Ovary (tissue), 9 donors: ENCODE measurements around the gene PTPRJ. TPM values are rescaled to one million over a fixed set of nuclear protein-coding genes. Genes with fewer than 3 reads are reported as not detected.

Experiments used
- DNase-seq, 5 donors: peaks; one replicate each; pipeline ENCODE4 v3.0.0-alpha.2; 2019 to 2020
- H3K27ac ChIP-seq, 2 donors: fragments of 200-600 bp; one replicate each; pipeline versions ENCODE4 v1.5.1 to v1.8.0; 2019 to 2022
- H3K27me3 ChIP-seq: fragments of 200-600 bp; one replicate; pipeline ENCODE4 v1.8.0; 2022
- H3K36me3 ChIP-seq: fragments of 200-600 bp; sonication (generic); one replicate; pipeline ENCODE4 v1.5.1; 2019
- H3K4me1 ChIP-seq: one replicate; pipeline ENCODE4 v1.8.1; 2013; ENCODE audit warnings: mild to moderate bottlenecking, moderate library complexity; ENCODE audit not compliant: insufficient read depth
- H3K4me3 ChIP-seq: fragments of 200-600 bp; sonication (generic); one replicate; pipeline ENCODE4 v1.5.1; 2017
- H3K9me3 ChIP-seq, 2 donors: fragments of 200-600 bp in 1 of 2; sonication (generic) in 1 of 2; one replicate each; pipeline versions ENCODE4 v1.5.1 to v1.8.1; 2013 to 2019; ENCODE audit warnings: mild to moderate bottlenecking in 1 of 2, moderate library complexity in 1 of 2
- CTCF ChIP-seq, 3 donors: fragments of 450-650 bp in 2 of 3; fragments of 200-600 bp in 1 of 3; IDR thresholded peaks; one replicate each; pipeline versions ENCODE4 v1.5.1 to v1.8.0; 2016 to 2022; ENCODE audit warnings: antibody characterized with exemption in 3 of 3, mild to moderate bottlenecking in 1 of 3
- EP300 ChIP-seq: sonication (generic); formaldehyde crosslinking; IDR thresholded peaks from one replicate; pipeline ENCODE4 v1.6.1; 2017; ENCODE audit warnings: antibody characterized with exemption
- POLR2A ChIP-seq: fragments of 450-650 bp; IDR thresholded peaks from one replicate; pipeline ENCODE4 v1.6.1; 2017; ENCODE audit warnings: antibody characterized with exemption, mild to moderate bottlenecking, moderate library complexity
- WGBS, 3 donors: extraction: QIAGEN DNeasy Blood & Tissue Kit in 1 of 3; methylation state at CpG; one replicate each; pipeline versions ENCODE4 v1.1.5 to v1.1.7; 2013 to 2017; 5-methylcytosine and 5-hydroxymethylcytosine counted together
- intact Hi-C, 4 donors: fragments of 100-400 bp; cut with DNase I; formaldehyde crosslinking; loops; one replicate each; pipeline versions ENCODE4 v1.11.0 to v1.15.1; 2022 to 2023
- polyA plus RNA-seq, 2 donors: library from polyadenylated mRNA; stranded (reverse); fragments of 200-250 nt in 1 of 2; fragments of 350-450 nt in 1 of 2; fragmentation: Illumina TruSeq in 1 of 2; extraction: RNeasy Lipid Tissue Mini Kit (QIAGEN cat#74804) in 1 of 2; gene quantifications; one replicate each; pipeline ENCODE4 v1.2.3, GENCODE V29; 2013 to 2014
- total RNA-seq, 7 donors: library from RNA; depleted of rRNA in 2 of 7; stranded (reverse); fragments of >200 nt in 2 of 7; fragmentation: NEBNext Ultra II Directional in 3 of 7; extraction: Animal tissue kit (Norgen Biotek cat#: 25700) in 3 of 7; gene quantifications; one replicate each; pipeline versions ENCODE4 v1.1.0 to v1.2.4, GENCODE V29; 2016 to 2023
- donor health status: DM: no; HTN: no; CAD: no; lungs with moderate emphysema.
- donor health status: DM: no; HTN: no; CAD: no.
- donor health status: Bipolar disorder and iron deficiency.
- donor health status: DM: yes; HTN: yes; CAD: no.
- donor health status: DM: no; HTN: no; CAD: no.
- donor health status: DM: yes; HTN: yes; CAD: no.

Gene PTPRJ
- total and polyA plus RNA-seq, 9 donors = 1.6 to 16.1 (median 5.5) TPM

- H3K27me3 ChIP-seq = no peaks in the 10 kb centered on the region
- TF ChIP-seq CTCF (IDR thresholded peaks at IDR 0.05) (no peak), POLR2A (no peak), EP300 (no peak)
- DNase-seq = no peak
- intact Hi-C loops = no loop called here
- no peaks in the 10 kb centered on the region for H3K4me1 ChIP-seq
- no peaks in the 10 kb centered on the region for H3K36me3 ChIP-seq
- H3K9me3 ChIP-seq = no peaks in the 10 kb centered on the region
- H3K4me3 ChIP-seq = no peak overlapping the region
- H3K27ac ChIP-seq = no peak overlapping the region
- WGBS, 3 donors = 88 to 94% (median 89%) methylated on average over 5 of the region's 5 CpGs
Measured at GRCh38 chr11:48000432-48000831, 20.1 kb downstream of the PTPRJ start.

GRCh38 chr11:48001438-48002021 is 21.2 kb downstream of the PTPRJ start:
- no peak overlapping the region for H3K4me3 ChIP-seq
- no peaks in the 10 kb centered on the region for H3K4me1 ChIP-seq
- H3K27me3 ChIP-seq = no peaks in the 10 kb centered on the region
- H3K36me3 ChIP-seq = no peaks in the 10 kb centered on the region
- DNase-seq = no peak
- intact Hi-C loops = no loop called here
- WGBS, 3 donors = 87 to 97% (median 89%) methylated on average over 2 of the region's 2 CpGs
- TF ChIP-seq POLR2A (no peak), EP300 (no peak), CTCF (IDR thresholded peaks at IDR 0.05) (no peak)
- H3K9me3 ChIP-seq = no peaks in the 10 kb centered on the region
- H3K27ac ChIP-seq = no peak overlapping the region

GRCh38 chr11:48002561-48002960 is 22.2 kb downstream of the PTPRJ start:
- H3K4me3 ChIP-seq = no peak overlapping the region
- 55 to 76% (median 68%) methylated on average over 4 of the region's 4 CpGs for WGBS, 3 donors
- intact Hi-C loops = no loop called here
- no peaks in the 10 kb centered on the region for H3K4me1 ChIP-seq
- H3K27ac ChIP-seq = no peak overlapping the region
- no peak for DNase-seq
- H3K27me3 ChIP-seq = no peaks in the 10 kb centered on the region
- TF ChIP-seq POLR2A (no peak), CTCF (IDR thresholded peaks at IDR 0.05) (no peak), EP300 (no peak)
- H3K9me3 ChIP-seq = no peaks in the 10 kb centered on the region
- H3K36me3 ChIP-seq = no peaks in the 10 kb centered on the region

- no peak for TF ChIP-seq EP300
- TF ChIP-seq POLR2A = no peak
- TF ChIP-seq CTCF (IDR thresholded peaks at IDR 0.05) = no peak
- no peaks in the 10 kb centered on the region for H3K4me1 ChIP-seq
- no peaks in the 10 kb centered on the region for H3K36me3 ChIP-seq
- no peak overlapping the region for H3K27ac ChIP-seq
- 67 to 71% (median 67%) methylated on average over 2 of the region's 2 CpGs for whole genome bisulfite sequencing, 3 donors
- no peaks in the 10 kb centered on the region for H3K9me3 ChIP-seq
- no peak for DNase-seq
- H3K27me3 ChIP-seq = no peaks in the 10 kb centered on the region
- intact Hi-C loops = no loop called here
- no peak overlapping the region for H3K4me3 ChIP-seq
Measured at GRCh38 chr11:48003926-48004325, 23.6 kb downstream of the PTPRJ start.
